ENCODE measurements around the gene KSR2.

GRCh38 chr12:117590999-117591398 lies 377.8 kb downstream of the KSR2 start:
- TF ChIP-seq CTCF (IDR thresholded peaks at IDR 0.05; ENCODE audit: low read depth, low read length), result no peak
- TF ChIP-seq EZH2phosphoT487 (IDR thresholded peaks at IDR 0.05; ENCODE audit: low read depth), result no peak

All from OCI-LY3 (cell line).